ENCODE data around the gene ZNF282.

DNA sequence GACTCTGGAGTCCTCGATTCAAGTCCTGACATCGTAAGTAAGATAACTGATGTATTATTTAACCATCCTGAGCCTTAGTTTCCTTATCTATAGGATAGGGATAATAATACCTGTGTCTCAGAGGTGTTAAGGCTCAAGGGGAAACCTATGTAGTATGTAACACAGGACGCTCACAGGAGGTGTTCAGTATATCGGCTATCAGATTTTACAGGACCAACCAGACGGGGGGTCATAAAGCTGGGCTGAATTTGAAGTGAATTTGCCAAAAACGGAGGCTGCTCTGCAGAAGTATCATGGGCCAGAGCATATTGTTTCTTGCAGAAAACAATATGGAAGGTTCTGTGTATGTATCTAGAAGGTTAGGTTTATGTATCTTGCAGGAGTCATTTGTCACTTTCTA lies 11.1 kb upstream of the ZNF282 start:
- TF ChIP-seq, protein P1, sequence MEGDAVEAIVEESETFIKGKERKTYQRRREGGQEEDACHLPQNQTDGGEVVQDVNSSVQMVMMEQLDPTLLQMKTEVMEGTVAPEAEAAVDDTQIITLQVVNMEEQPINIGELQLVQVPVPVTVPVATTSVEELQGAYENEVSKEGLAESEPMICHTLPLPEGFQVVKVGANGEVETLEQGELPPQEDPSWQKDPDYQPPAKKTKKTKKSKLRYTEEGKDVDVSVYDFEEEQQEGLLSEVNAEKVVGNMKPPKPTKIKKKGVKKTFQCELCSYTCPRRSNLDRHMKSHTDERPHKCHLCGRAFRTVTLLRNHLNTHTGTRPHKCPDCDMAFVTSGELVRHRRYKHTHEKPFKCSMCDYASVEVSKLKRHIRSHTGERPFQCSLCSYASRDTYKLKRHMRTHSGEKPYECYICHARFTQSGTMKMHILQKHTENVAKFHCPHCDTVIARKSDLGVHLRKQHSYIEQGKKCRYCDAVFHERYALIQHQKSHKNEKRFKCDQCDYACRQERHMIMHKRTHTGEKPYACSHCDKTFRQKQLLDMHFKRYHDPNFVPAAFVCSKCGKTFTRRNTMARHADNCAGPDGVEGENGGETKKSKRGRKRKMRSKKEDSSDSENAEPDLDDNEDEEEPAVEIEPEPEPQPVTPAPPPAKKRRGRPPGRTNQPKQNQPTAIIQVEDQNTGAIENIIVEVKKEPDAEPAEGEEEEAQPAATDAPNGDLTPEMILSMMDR (conservative IDR thresholded peaks at IDR 0.05; ENCODE audit: low read depth, low read length) = no peak
- TF ChIP-seq EZH2 (IDR thresholded peaks at IDR 0.05; ENCODE audit: borderline replicate concordance, low read depth, low read length, poor library complexity, severe bottlenecking) = no peak

Data from A673 (cell line).